ENCODE results near the gene ECT2.
"Not testable (repeated sequence)": the region's sequence is repeated elsewhere in the genome, so short reads cannot be mapped to it uniquely, and the experiment has no call there.

ECT2 gene

GRCh38 chr3:172866726-172867350 is 116.3 kb downstream of the ECT2 start:
- DNase-seq: not testable (repeated sequence)

DNA sequence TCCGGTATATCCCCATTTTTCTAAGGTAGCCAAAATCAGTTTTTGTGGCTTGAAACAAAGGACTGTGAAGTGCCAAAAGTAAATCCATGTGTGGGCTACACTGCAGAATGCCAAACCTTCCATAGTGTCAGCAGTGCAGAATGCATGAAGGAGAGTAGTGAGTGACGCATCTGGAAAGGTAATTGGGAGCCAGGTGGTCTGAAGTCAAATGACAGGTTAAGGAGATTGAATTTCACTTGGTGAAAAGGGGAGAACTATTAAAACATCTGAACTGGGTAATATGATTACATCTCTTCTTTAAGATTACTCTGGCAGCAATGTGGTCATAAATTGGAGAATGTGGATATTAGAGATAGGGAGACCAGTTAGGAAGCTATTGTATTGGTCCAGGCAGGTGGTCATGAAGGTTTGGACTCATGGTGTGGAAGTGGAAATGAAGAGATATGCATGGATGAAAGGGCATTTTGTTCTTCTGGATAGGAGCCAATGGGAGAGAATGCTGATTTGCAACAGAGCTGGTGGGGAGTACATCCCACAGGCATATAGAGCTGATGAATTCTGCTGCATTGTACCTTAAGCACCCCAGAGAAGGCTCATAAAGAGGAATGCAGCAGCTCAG is 118.2 kb downstream of the ECT2 start:
- no peak for DNase-seq

DNA sequence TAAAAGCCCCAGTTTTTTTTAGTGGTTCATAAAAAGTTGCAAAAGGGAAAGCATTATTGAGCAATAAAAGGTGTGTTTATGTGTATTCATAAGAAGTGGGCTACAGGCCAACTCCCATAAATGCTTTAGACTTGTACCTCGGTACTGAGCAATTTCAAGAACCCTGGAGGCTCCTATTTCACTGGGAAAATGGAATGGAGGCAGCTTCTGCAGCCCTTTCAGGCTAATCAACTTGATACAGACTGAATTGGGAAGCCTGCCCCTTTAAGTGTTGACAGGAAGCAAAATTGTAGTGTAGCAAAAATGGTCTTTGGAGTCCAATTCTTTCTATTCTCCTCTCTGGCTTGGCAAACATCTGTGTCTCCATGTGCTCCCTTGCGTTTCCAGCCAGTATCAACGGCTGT is 118.8 kb downstream of the ECT2 start:
- no peak for DNase-seq

DNA sequence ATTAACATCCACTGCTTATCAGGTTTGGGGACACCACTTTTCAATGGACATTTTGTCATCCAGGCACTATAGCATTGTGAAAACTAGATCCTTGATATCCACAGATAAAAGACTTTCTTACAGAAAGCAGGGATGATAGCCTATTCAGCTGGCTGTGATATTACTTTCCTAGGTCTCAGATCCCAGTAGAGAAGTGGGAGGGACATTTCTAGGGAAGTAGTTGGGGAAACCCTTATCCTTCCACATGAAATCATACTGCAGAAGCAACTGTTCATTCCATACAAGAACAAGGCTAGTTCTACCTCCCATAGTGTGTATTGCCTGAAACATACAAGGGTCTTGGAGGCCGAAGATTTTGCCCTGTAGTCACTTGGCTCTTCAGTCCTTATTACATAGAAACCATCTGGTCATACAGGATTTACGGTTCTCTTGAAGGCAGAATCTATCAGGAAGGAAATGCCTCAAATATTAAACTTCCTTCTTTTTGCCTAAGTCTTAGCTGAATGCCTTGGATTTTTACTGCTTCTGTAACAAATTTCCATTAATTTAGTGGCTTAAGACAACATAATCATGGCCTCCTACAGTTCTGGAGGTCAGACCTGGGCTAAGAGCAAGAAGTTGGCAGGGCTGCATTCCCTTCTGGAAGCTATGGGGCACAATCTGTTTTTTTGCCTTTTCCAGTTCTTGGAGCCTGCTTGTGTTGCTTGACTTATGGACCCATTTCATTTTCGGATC is 119.4 kb downstream of the ECT2 start:
- no peak for DNase-seq

Data from inflammatory macrophage treated with lipopolysaccharide for 1 hour (primary cell).